Muscle layer of colon (tissue), 2 donors: ENCODE results near the gene STAP1.

Source experiments
- H3K27ac ChIP-seq: one replicate; pipeline ENCODE4 v1.7.0; 2013; ENCODE audit warnings: low read depth, mild to moderate bottlenecking, low read length, moderate library complexity
- H3K27me3 ChIP-seq, 2 donors: one replicate each; pipeline ENCODE4 v1.7.0; 2013; ENCODE audit warnings: low read length in 2 of 2, mild to moderate bottlenecking in 2 of 2; ENCODE audit not compliant: insufficient read depth in 2 of 2, control insufficient read depth in 1 of 2
- H3K36me3 ChIP-seq: one replicate; pipeline ENCODE4 v1.7.0; 2013; ENCODE audit warnings: mild to moderate bottlenecking, low read length; ENCODE audit not compliant: insufficient read depth
- H3K4me1 ChIP-seq: one replicate; pipeline ENCODE4 v1.7.0; 2013; ENCODE audit warnings: mild to moderate bottlenecking, low read length; ENCODE audit not compliant: insufficient read depth
- H3K4me3 ChIP-seq, 2 donors: one replicate each; pipeline ENCODE4 v1.7.0; 2013; ENCODE audit warnings: low read length in 2 of 2, low read depth in 1 of 2, mild to moderate bottlenecking in 1 of 2, moderate library complexity in 1 of 2
- H3K9ac ChIP-seq: one replicate; pipeline ENCODE4 v1.7.0; 2013; ENCODE audit warnings: low read length
- H3K9me3 ChIP-seq: one replicate; pipeline ENCODE4 v1.7.0; 2013; ENCODE audit warnings: mild to moderate bottlenecking, low read length
- donor health status: abdominal sarcoma.
- donor health status: Adenocarcinoma of cecum.

Gene STAP1

DNA sequence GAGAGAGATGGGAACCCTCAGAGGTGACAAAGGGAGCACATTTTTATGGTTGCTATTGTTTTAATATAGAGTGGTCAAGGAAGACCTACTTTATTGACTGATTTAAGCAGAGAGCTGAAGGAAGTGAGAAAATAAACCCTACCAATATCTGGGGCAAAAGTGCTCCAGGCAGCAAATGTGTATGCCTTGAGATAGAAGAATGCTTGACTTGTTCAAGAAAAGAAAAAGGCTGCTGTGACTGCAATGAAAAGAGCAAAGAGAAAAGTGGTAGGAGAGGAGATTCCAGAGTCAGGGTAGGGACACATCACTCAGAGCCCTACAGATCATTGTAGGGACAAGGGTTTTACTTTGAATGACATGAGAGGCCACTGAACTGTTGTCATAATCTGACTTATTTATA is 26.0 kb downstream of the STAP1 start:
- Histone ChIP-seq H3K4me1 (no peaks in the 10 kb centered on the region), H3K27me3 (no peaks in the 10 kb centered on the region), H3K9me3 (no peaks in the 10 kb centered on the region), H3K4me3 (no peak overlapping the region), H3K9ac (no peak overlapping the region), H3K36me3 (no peaks in the 10 kb centered on the region), H3K27ac (no peak overlapping the region)

DNA sequence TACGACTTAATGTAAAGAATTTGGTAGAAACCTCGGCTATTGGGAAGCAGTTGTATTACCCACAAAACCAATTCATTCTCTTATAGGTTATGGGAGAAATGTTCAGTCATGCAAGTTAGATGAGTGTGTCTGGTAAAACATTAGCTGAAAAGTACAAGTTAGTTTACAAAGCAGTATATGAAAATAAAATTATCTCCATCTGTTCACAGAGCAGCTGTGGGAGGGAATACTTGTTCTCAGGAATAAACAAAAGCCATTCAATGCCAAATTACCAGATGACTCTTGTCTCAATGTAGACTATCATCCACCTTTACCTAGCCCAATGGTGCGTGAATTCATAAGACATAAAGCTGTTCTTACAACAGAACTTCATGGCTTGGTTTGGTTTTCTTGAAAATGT is 28.6 kb downstream of the STAP1 start:
- H3K27ac ChIP-seq = no peak overlapping the region
- H3K36me3 ChIP-seq = no peaks in the 10 kb centered on the region
- H3K4me3 ChIP-seq = no peak overlapping the region
- H3K27me3 ChIP-seq = no peaks in the 10 kb centered on the region
- no peaks in the 10 kb centered on the region for H3K9me3 ChIP-seq
- no peak overlapping the region for H3K9ac ChIP-seq
- no peaks in the 10 kb centered on the region for H3K4me1 ChIP-seq

DNA sequence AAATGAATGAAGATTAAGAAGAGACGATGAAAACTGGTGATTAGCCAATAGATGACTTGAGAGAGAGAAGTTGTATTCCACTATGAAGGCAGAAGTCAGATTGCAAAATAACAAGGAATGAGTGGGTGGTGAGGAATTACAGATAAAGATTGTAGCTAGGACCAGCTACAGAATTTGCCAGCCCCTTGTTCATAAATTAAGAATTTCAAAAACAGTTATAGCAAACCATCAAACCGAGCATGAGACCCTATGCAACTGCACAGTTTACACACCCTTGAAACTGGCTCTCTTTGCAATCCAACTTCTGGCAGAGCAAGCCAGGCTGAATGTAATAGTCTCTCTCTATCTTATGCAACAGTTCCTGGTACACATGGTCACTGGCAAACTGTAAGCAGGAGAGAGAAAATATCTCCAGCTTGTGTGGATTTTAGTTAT is 35.2 kb downstream of the STAP1 start:
- no peaks in the 10 kb centered on the region for H3K9me3 ChIP-seq
- H3K36me3 ChIP-seq = no peaks in the 10 kb centered on the region
- no peak overlapping the region for H3K9ac ChIP-seq
- H3K4me3 ChIP-seq = no peak overlapping the region
- H3K27ac ChIP-seq = no peak overlapping the region
- no peaks in the 10 kb centered on the region for H3K4me1 ChIP-seq
- H3K27me3 ChIP-seq = no peaks in the 10 kb centered on the region

DNA sequence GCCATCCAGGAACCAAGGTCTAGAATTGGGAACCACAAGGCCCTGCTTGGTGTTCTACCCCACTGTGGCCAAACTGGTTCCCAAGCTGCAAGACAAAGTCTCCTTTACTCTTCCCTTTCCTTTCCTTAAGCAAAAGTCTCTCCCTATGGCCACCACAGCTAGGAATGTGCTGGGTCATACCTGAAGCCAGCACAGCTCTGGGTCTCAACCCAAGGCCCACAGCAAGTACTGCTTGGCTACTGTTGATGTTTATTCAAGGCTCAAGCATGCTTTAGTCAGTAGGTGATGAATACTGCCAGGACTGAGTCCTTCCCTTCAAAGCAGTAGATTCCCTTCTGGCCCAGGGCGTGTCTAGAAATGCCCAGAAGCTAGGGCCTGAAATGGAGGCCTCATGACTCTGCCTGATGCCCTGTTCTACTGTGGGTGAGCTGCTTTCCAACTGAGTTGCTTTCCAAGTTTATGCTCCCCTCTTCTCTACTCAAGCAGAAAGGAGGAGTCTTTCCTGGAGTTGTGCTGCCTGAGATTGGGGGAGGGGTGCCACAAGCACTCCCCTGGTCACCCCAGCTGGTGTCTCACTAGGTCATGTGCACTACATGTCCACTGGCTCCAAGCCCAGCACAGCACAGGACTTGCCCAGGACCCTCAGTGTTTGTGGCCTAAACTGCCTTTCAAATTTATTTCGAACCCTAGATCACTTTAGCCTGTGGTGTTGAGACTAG is 44.9 kb downstream of the STAP1 start:
- Histone ChIP-seq H3K27ac (no peak overlapping the region), H3K4me1 (no peaks in the 10 kb centered on the region), H3K36me3 (no peaks in the 10 kb centered on the region), H3K27me3 (no peaks in the 10 kb centered on the region), H3K9me3 (no peaks in the 10 kb centered on the region), H3K9ac (no peak overlapping the region), H3K4me3 (no peak overlapping the region)

DNA sequence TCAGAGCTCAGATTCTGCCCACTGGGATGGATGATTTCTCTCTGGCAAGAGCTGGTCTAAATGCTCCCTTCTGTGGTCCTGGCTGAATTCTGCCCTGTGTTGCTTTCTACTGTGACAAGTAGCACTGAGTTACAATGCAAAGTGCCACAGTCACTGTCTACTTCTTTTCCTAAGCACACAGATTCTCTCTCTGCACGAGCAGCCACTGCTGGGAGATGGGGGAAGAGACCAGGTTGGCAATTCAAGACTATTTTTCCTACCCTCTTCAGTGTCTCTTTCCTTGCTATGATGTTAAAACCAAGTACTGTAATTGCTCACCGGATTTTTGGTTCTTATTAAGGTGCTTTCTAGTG is 45.5 kb downstream of the STAP1 start:
- no peaks in the 10 kb centered on the region for H3K9me3 ChIP-seq
- no peak overlapping the region for H3K4me3 ChIP-seq
- H3K27ac ChIP-seq = no peak overlapping the region
- no peak overlapping the region for H3K9ac ChIP-seq
- no peaks in the 10 kb centered on the region for H3K27me3 ChIP-seq
- no peaks in the 10 kb centered on the region for H3K4me1 ChIP-seq
- H3K36me3 ChIP-seq = no peaks in the 10 kb centered on the region

DNA sequence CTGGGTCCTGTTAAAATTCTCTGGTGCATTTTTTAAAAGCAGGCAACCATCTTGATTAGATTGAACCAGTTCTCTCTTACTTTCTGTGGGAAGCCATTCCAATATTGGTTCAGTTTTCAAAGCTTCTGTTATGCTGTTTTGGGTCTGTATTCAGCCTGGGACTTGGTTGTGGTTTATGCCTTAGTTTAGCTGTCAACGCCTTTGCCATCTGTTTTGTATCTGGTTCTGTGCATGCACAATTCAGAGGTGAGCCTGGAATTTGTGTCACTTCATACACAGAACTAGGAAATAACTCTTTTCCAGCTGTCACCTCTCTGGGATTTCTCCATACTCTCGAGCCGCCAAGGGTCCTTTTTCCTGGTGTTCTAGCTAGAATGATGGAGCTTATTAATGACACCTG is 46.2 kb downstream of the STAP1 start:
- no peaks in the 10 kb centered on the region for H3K36me3 ChIP-seq
- no peak overlapping the region for H3K4me3 ChIP-seq
- no peaks in the 10 kb centered on the region for H3K9me3 ChIP-seq
- H3K27me3 ChIP-seq = no peaks in the 10 kb centered on the region
- no peak overlapping the region for H3K27ac ChIP-seq
- H3K4me1 ChIP-seq = no peaks in the 10 kb centered on the region
- no peak overlapping the region for H3K9ac ChIP-seq

DNA sequence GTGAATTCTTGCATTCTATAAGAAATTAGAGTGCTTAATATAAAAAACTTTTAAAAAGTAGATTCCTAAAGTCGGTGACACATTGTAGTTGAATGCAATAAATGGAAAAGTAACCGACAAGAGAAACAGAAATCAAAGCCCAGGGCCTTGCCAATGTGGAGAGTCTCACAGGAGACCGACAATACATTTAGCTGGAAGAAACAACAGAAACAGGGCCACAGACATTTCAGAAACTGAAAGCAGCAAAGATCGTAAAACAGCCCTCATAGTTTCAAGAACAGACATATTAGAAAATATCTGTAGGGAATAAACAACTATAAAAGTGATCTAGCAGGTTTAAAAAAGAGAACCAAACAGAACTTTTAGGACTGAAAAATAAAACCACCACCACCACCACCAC is 49.5 kb downstream of the STAP1 start:
- Histone ChIP-seq H3K4me3 (no peak overlapping the region), H3K27ac (no peak overlapping the region), H3K9ac (no peak overlapping the region), H3K9me3 (no peaks in the 10 kb centered on the region), H3K36me3 (no peaks in the 10 kb centered on the region), H3K4me1 (no peaks in the 10 kb centered on the region), H3K27me3 (no peaks in the 10 kb centered on the region)

DNA sequence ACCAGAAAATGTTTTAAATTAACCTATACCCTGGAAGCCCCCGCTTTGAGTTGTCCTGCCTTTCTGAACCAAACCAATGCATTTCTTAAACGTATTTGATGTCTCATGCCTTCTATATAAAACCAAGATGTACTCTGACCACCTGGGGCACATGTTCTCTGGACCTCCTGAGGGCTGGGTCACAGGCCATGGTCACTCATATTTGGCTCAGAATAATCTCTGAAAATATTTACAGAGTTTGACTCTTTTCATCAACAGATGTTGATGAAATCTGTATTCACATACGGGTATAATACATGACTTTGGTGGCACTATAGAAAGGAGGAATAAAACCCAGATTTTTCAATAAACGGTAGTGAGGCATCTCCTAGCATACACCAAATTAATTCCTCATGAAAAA is 55.7 kb downstream of the STAP1 start:
- Histone ChIP-seq H3K4me1 (no peaks in the 10 kb centered on the region), H3K9me3 (no peaks in the 10 kb centered on the region), H3K27me3 (no peaks in the 10 kb centered on the region), H3K9ac (no peak overlapping the region), H3K36me3 (no peaks in the 10 kb centered on the region), H3K4me3 (no peak overlapping the region), H3K27ac (no peak overlapping the region)

DNA sequence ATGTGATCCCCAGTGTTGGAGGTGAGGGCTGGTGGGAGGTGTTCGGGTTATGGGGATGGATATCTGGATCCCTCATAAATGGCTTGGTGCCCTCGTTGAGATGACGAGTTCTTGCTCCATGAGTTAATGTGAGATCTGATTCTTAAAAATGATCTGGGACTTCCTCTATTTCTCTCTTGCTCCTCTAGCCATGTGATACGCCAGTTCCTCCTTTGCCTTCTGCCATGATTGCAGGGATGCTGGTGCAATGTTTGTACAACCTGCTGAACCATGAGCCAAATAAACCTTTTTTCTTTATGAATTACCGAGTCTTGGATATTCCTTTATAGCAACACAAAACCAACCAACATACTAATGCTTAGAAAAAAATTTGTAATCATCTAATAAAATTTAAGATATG is 56.6 kb downstream of the STAP1 start:
- Histone ChIP-seq H3K4me1 (no peaks in the 10 kb centered on the region), H3K9ac (no peak overlapping the region), H3K36me3 (peaks cover 6% of the 10 kb centered on the region), H3K9me3 (no peaks in the 10 kb centered on the region), H3K27ac (no peak overlapping the region), H3K4me3 (no peak overlapping the region), H3K27me3 (no peaks in the 10 kb centered on the region)

DNA sequence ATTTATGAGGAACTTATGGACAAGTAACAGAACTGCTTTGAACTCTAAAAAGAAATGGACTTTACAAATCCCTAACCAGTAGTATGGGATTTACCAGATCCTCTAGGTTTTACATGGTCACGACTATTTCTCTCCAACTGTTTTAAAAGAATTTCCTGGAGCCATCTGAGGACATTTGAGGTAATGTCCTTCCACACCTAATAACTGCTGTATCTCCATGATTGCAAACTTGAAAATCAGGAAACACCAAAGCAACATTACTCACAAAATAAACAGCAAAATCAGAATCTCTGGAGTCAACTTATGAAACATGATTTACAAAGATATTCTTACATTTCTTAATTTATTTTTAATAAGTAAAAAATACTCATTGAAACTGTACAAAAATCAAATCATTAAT is 58.0 kb downstream of the STAP1 start:
- H3K4me3 ChIP-seq = no peak overlapping the region
- H3K9me3 ChIP-seq = no peaks in the 10 kb centered on the region
- H3K9ac ChIP-seq = no peak overlapping the region
- peaks cover 16% of the 10 kb centered on the region for H3K36me3 ChIP-seq
- no peaks in the 10 kb centered on the region for H3K4me1 ChIP-seq
- H3K27ac ChIP-seq = no peak overlapping the region
- H3K27me3 ChIP-seq = no peaks in the 10 kb centered on the region

DNA sequence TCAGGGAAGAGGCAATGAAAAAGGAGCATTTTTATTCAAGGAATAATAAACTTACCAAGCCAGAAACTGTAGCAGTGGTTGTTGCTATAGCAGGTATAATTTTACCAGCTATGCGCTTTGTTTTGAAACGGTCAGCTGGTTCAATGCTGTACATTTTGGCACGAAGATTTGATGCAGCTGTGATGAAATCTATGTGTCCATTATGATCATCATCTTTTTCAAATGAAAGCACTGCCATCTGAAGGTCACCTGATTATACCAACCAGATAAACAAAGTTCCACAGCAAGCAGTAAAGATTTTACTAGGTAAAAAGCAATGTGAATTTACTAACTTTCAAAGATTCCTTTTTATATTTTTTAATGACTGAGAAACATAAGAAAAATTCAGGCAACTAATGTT is 66.4 kb downstream of the STAP1 start:
- no peaks in the 10 kb centered on the region for H3K4me1 ChIP-seq
- no peak overlapping the region for H3K9ac ChIP-seq
- no peaks in the 10 kb centered on the region for H3K27me3 ChIP-seq
- no peaks in the 10 kb centered on the region for H3K9me3 ChIP-seq
- H3K36me3 ChIP-seq = peaks cover 31% of the 10 kb centered on the region
- H3K4me3 ChIP-seq = no peak overlapping the region
- no peak overlapping the region for H3K27ac ChIP-seq

DNA sequence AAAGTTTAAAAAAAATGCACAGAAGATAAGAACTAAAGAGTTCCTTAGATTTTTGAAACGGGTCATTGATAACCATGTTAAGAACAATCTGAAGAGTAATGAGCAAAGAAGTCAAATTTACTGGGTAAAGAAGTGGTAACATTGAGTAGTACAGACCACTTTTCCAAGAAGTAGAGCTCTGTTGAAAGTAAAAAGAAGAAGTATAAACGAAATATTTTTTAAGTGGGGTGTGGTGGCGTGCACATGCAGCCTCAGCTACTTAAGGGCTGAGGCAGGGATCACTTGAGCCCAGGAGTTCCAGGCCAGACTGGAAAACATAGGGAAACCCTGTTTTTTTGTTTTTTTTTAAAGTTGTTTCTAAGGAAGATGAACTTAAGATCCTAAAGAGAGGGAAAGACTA is 74.0 kb downstream of the STAP1 start:
- Histone ChIP-seq H3K9ac (no peak overlapping the region), H3K9me3 (no peaks in the 10 kb centered on the region), H3K36me3 (peaks cover 9% of the 10 kb centered on the region), H3K27me3 (no peaks in the 10 kb centered on the region), H3K4me3 (no peak overlapping the region), H3K27ac (no peak overlapping the region), H3K4me1 (no peaks in the 10 kb centered on the region)
